Endothelial cell of umbilical vein (primary cell): Measurements from ENCODE around the gene TRPM8. TPM values are rescaled to one million over a fixed set of nuclear protein-coding genes. Genes with fewer than 3 reads are reported as not detected.
"Not testable (repeated sequence)": the region's sequence is repeated elsewhere in the genome, so short reads cannot be mapped to it uniquely, and the experiment has no call there.

Experiments used
- BruUV-seq: library from RNA; stranded (reverse); fragments of 400-500 nt; replicated peaks from 2 replicates; lab custom pipeline; 2021; lab: Mats Ljungman, UMichigan
- CTCF ChIA-PET: fragments of 300-600, 350-600 bp; sonication (Branson Sonifier 250); formaldehyde crosslinking; loops from one replicate; lab custom pipeline; 2021; ENCODE audit warnings: antibody characterized with exemption, inconsistent platforms; lab: Charles Lee
- POLR2A ChIA-PET: fragments of 300-600, 350-600 bp; sonication (Branson Sonifier 250); formaldehyde crosslinking; loops from one replicate; lab custom pipeline; 2021; ENCODE audit warnings: antibody characterized with exemption, inconsistent platforms; lab: Charles Lee
- DNase-seq: peaks from one replicate; pipeline ENCODE4 v3.0.0-alpha.2; 2011; ENCODE audit warnings: low read depth, low spot score
- FAIRE-seq: peaks from 2 replicates; lab custom pipeline; 2011; peaks lifted over from hg19 to GRCh38; lab: Jason Lieb, UNC
- H2AFZ ChIP-seq: 2 replicates; pipeline ENCODE4 v1.6.0; 2012; ENCODE audit warnings: low read depth, low read length, control low read depth, inconsistent platforms
- H3K27ac ChIP-seq: 2 replicates; pipeline ENCODE4 v1.5.1; 2011; ENCODE audit warnings: low read depth, mild to moderate bottlenecking, control low read depth, low read length, moderate library complexity; ENCODE audit not compliant: insufficient read depth
- H3K27me3 ChIP-seq, 2 experiments: 2 replicates each; pipeline versions ENCODE4 v1.6.0 to v1.6.1; 2011; ENCODE audit warnings: low read length in 2 of 2, mixed read lengths in 1 of 2; ENCODE audit not compliant: control insufficient read depth in 2 of 2, insufficient read depth in 2 of 2
- H3K36me3 ChIP-seq, 2 experiments: 2 replicates in 1 of 2; 3 replicates in 1 of 2; pipeline ENCODE4 v1.5.1; 2011; ENCODE audit warnings: low read length in 2 of 2, mild to moderate bottlenecking in 1 of 2, moderate library complexity in 1 of 2; ENCODE audit not compliant: control insufficient read depth in 2 of 2, insufficient read depth in 2 of 2; ENCODE audit errors: extremely low read depth in 1 of 2
- H3K4me1 ChIP-seq: 3 replicates; pipeline ENCODE4 v1.5.1; 2011; ENCODE audit warnings: mild to moderate bottlenecking, low read length; ENCODE audit not compliant: control insufficient read depth, insufficient read depth; ENCODE audit errors: extremely low read depth
- H3K4me2 ChIP-seq: 2 replicates; pipeline ENCODE4 v1.6.1; 2011; ENCODE audit warnings: low read length, control low read depth, mixed read lengths; ENCODE audit not compliant: insufficient read depth
- H3K4me3 ChIP-seq, 3 experiments: fragments of 200-600 bp in 1 of 3; sonication (generic), shearing (Covaris generic) in 1 of 3; replicated peaks in 1 of 3; 2 replicates each; pipeline ENCODE4 v1.5.1; 2011 to 2016; ENCODE audit warnings: control low read depth in 3 of 3, low read length in 3 of 3, mild to moderate bottlenecking in 2 of 3, inconsistent platforms in 1 of 3, low read depth in 1 of 3, moderate library complexity in 1 of 3; ENCODE audit not compliant: insufficient read depth in 1 of 3
- H3K79me2 ChIP-seq: 2 replicates; pipeline ENCODE4 v1.6.0; 2012; ENCODE audit warnings: low read length, inconsistent platforms; ENCODE audit not compliant: control insufficient read depth, insufficient read depth
- H3K9ac ChIP-seq: replicated peaks from 2 replicates; pipeline ENCODE3; 2011; ENCODE audit warnings: low read length, control low read depth; ENCODE audit not compliant: insufficient read depth; ENCODE audit errors: extremely low read depth
- H3K9me1 ChIP-seq: replicated peaks from 3 replicates; pipeline ENCODE4 v1.6.0; 2011; ENCODE audit warnings: mild to moderate bottlenecking, low read length; ENCODE audit not compliant: control insufficient read depth, insufficient read depth; ENCODE audit errors: extremely low read depth
- H3K9me3 ChIP-seq: replicated peaks from 2 replicates; pipeline ENCODE4 v1.5.1; 2012; ENCODE audit warnings: low read length, inconsistent platforms; ENCODE audit not compliant: control insufficient read depth, insufficient read depth
- H4K20me1 ChIP-seq: replicated peaks from 2 replicates; pipeline ENCODE3; 2011; ENCODE audit warnings: mild to moderate bottlenecking, low read length; ENCODE audit not compliant: control insufficient read depth, insufficient read depth; ENCODE audit errors: extremely low read depth
- EZH2 ChIP-seq: IDR thresholded peaks from 2 replicates; pipeline ENCODE4 v1.6.1; 2012; ENCODE audit warnings: borderline replicate concordance, low read depth, mild to moderate bottlenecking, moderate library complexity, low read length, inconsistent platforms; ENCODE audit not compliant: severe bottlenecking
- JUN ChIP-seq: IDR thresholded peaks from 2 replicates; pipeline ENCODE4 v1.6.1; 2011; ENCODE audit warnings: borderline replicate concordance, low read depth; ENCODE audit not compliant: insufficient read length, insufficient read depth
- MAX ChIP-seq: IDR thresholded peaks from 2 replicates; pipeline ENCODE4 v1.6.1; 2011; ENCODE audit not compliant: insufficient read depth, insufficient read length
- dilution Hi-C: fragments of 300-500 bp; cut with MboI; formaldehyde crosslinking; loops from one replicate; pipeline ENCODE4 v1.15.0; 2019; ENCODE audit warnings: low sequenced_read_pairs; ENCODE audit not compliant: extremely low pct_ligation_motif_present
- intact Hi-C: fragments of 100-400 bp; cut with micrococcal nuclease; formaldehyde crosslinking; loops from one replicate; pipeline ENCODE4 v1.10.0; 2022
- polyA plus RNA-seq, 4 experiments: library from polyadenylated mRNA; depleted of rRNA in 3 of 4; stranded (reverse) in 3 of 4; unstranded in 1 of 4; fragments of >200 nt; gene quantifications; 2 replicates each; pipeline versions ENCODE4 v1.2.1 to v1.2.3, GENCODE V29; 2011 to 2012; ENCODE audit warnings: missing spikeins in 1 of 4
- total RNA-seq: library from RNA; stranded (reverse); gene quantifications from 2 replicates; pipeline ENCODE4 v1.2.3, GENCODE V29; 2021

TRPM8 gene
- total and polyA plus RNA-seq, 2 donors (not counting 3 experiments of a cell fraction or from before 2014, with no cell fraction given), result not detected

DNA sequence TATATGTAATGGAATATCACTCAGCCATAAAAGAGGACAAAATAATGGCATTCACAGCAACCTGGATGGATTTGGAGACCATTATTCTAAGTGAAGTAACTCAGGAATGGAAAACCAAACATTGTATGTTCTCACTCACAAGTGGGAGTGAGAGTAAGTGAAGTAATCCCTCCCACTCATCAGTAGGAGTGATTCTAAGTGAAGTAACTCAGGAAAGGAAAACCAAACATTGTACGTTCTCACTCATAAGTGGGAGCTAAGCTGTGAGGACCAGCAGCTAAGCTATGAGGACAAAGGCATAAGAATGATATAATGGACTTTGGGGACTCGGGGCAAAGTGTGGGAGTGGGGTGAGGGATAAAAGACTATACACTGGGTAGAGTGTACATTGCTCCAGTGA, 20.9 kb upstream of the TRPM8 start:
- H3K36me3 ChIP-seq, intact Hi-C loops, H3K9me1 ChIP-seq, H2AFZ ChIP-seq, H3K9me3 ChIP-seq, H3K27ac ChIP-seq, H3K4me3 ChIP-seq, H4K20me1 ChIP-seq, H3K9ac ChIP-seq, H3K4me2 ChIP-seq, FAIRE-seq, H3K27me3 ChIP-seq, CTCF ChIA-PET, BruUV-seq, dilution Hi-C loops, DNase-seq, POLR2A ChIA-PET, H3K4me1 ChIP-seq, H3K79me2 ChIP-seq: not testable (repeated sequence)

DNA sequence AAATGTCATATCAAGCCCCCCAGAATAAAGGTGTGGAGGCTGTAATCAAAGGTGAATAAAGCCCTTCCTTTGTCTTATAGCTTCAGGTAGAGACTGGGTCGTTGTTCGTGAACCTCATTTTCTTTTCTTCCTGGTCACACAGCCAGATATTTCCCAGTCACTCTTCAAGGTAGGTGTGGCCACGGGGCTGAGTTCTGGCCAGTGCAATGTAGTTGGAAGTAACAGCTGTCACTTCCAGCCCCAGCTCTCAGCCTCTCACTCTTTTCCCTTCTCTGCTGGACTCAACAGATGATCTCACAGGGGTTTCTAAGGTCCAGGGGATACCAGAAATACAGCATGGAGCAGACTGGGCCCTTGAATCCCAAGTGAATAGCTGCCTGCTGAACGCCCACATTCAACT, 15.8 kb upstream of the TRPM8 start:
- no TSS peak for BruUV-seq
- no peak overlapping the region for H2AFZ ChIP-seq
- no peaks in the 10 kb centered on the region for H3K36me3 ChIP-seq

More for the DNA sequence above, 15.8 kb upstream of the TRPM8 start:
- CTCF ChIA-PET, result no interaction called here
- dilution Hi-C loops (no loop called here), intact Hi-C loops (no loop called here)
- H3K9ac ChIP-seq, result no peak overlapping the region
- no peaks in the 10 kb centered on the region for H3K79me2 ChIP-seq
- TF ChIP-seq JUN (no peak), MAX (no peak), EZH2 (no peak)
- no peak overlapping the region for H3K27ac ChIP-seq
- no peaks in the 10 kb centered on the region for H3K4me1 ChIP-seq
- no peaks in the 10 kb centered on the region for H3K9me3 ChIP-seq
- DNase-seq (no peak), FAIRE-seq (no peak)
- POLR2A ChIA-PET, result no interaction called here
- no peaks in the 10 kb centered on the region for H3K9me1 ChIP-seq
- peaks cover 2 to 4% of the 10 kb centered on the region in 2 experiments for H3K27me3 ChIP-seq
- no peak overlapping the region for H3K4me3 ChIP-seq
- no peak overlapping the region for H3K4me2 ChIP-seq
- H4K20me1 ChIP-seq, result no peaks in the 10 kb centered on the region
